ENCODE data around the gene ASPDH.

GRCh38 chr19:50512112-50512998 is 1.4 kb downstream of the ASPDH start:
- TF ChIP-seq USF1 (CRISPR knock-in tag; IDR thresholded peaks at IDR 0.05) (no peak), FOXJ3 (CRISPR knock-in tag; IDR thresholded peaks at IDR 0.05; ENCODE audit: borderline replicate concordance) (no peak), MAX (CRISPR knock-in tag; IDR thresholded peaks at IDR 0.05) (no peak), NR1H2 (CRISPR knock-in tag; IDR thresholded peaks at IDR 0.05) (no peak), ATF3 (CRISPR knock-in tag; conservative IDR thresholded peaks at IDR 0.05) (no peak), SMAD3 (CRISPR knock-in tag; IDR thresholded peaks at IDR 0.05; ENCODE audit: borderline replicate concordance) (no peak), ZNF219 (CRISPR knock-in tag; IDR thresholded peaks at IDR 0.05; ENCODE audit: borderline replicate concordance) (no peak)

Measured in WTC11 (cell line).